Endothelial cell of umbilical vein (primary cell): ENCODE measurements around the gene MACROD2. TPM values are rescaled to one million over a fixed set of nuclear protein-coding genes. Genes with fewer than 3 reads are reported as not detected.

Source experiments
- BruUV-seq: library from RNA; stranded (reverse); fragments of 400-500 nt; replicated peaks from 2 replicates; lab custom pipeline; 2021; lab: Mats Ljungman, UMichigan
- CTCF ChIA-PET: fragments of 300-600, 350-600 bp; sonication (Branson Sonifier 250); formaldehyde crosslinking; loops from one replicate; lab custom pipeline; 2021; ENCODE audit warnings: antibody characterized with exemption, inconsistent platforms; lab: Charles Lee
- POLR2A ChIA-PET: fragments of 300-600, 350-600 bp; sonication (Branson Sonifier 250); formaldehyde crosslinking; loops from one replicate; lab custom pipeline; 2021; ENCODE audit warnings: antibody characterized with exemption, inconsistent platforms; lab: Charles Lee
- DNase-seq: peaks from one replicate; pipeline ENCODE4 v3.0.0-alpha.2; 2011; ENCODE audit warnings: low read depth, low spot score
- FAIRE-seq: peaks from 2 replicates; lab custom pipeline; 2011; peaks lifted over from hg19 to GRCh38; lab: Jason Lieb, UNC
- H2AFZ ChIP-seq: 2 replicates; pipeline ENCODE4 v1.6.0; 2012; ENCODE audit warnings: low read depth, low read length, control low read depth, inconsistent platforms
- H3K27ac ChIP-seq: 2 replicates; pipeline ENCODE4 v1.5.1; 2011; ENCODE audit warnings: low read depth, mild to moderate bottlenecking, control low read depth, low read length, moderate library complexity; ENCODE audit not compliant: insufficient read depth
- H3K27me3 ChIP-seq, 2 experiments: 2 replicates each; pipeline versions ENCODE4 v1.6.0 to v1.6.1; 2011; ENCODE audit warnings: low read length in 2 of 2, mixed read lengths in 1 of 2; ENCODE audit not compliant: control insufficient read depth in 2 of 2, insufficient read depth in 2 of 2
- H3K36me3 ChIP-seq, 2 experiments: 2 replicates in 1 of 2; 3 replicates in 1 of 2; pipeline ENCODE4 v1.5.1; 2011; ENCODE audit warnings: low read length in 2 of 2, mild to moderate bottlenecking in 1 of 2, moderate library complexity in 1 of 2; ENCODE audit not compliant: control insufficient read depth in 2 of 2, insufficient read depth in 2 of 2; ENCODE audit errors: extremely low read depth in 1 of 2
- H3K4me1 ChIP-seq: 3 replicates; pipeline ENCODE4 v1.5.1; 2011; ENCODE audit warnings: mild to moderate bottlenecking, low read length; ENCODE audit not compliant: control insufficient read depth, insufficient read depth; ENCODE audit errors: extremely low read depth
- H3K4me2 ChIP-seq: 2 replicates; pipeline ENCODE4 v1.6.1; 2011; ENCODE audit warnings: low read length, control low read depth, mixed read lengths; ENCODE audit not compliant: insufficient read depth
- H3K4me3 ChIP-seq, 3 experiments: fragments of 200-600 bp in 1 of 3; sonication (generic), shearing (Covaris generic) in 1 of 3; replicated peaks in 1 of 3; 2 replicates each; pipeline ENCODE4 v1.5.1; 2011 to 2016; ENCODE audit warnings: control low read depth in 3 of 3, low read length in 3 of 3, mild to moderate bottlenecking in 2 of 3, inconsistent platforms in 1 of 3, low read depth in 1 of 3, moderate library complexity in 1 of 3; ENCODE audit not compliant: insufficient read depth in 1 of 3
- H3K79me2 ChIP-seq: 2 replicates; pipeline ENCODE4 v1.6.0; 2012; ENCODE audit warnings: low read length, inconsistent platforms; ENCODE audit not compliant: control insufficient read depth, insufficient read depth
- H3K9ac ChIP-seq: replicated peaks from 2 replicates; pipeline ENCODE3; 2011; ENCODE audit warnings: low read length, control low read depth; ENCODE audit not compliant: insufficient read depth; ENCODE audit errors: extremely low read depth
- H3K9me1 ChIP-seq: replicated peaks from 3 replicates; pipeline ENCODE4 v1.6.0; 2011; ENCODE audit warnings: mild to moderate bottlenecking, low read length; ENCODE audit not compliant: control insufficient read depth, insufficient read depth; ENCODE audit errors: extremely low read depth
- H3K9me3 ChIP-seq: replicated peaks from 2 replicates; pipeline ENCODE4 v1.5.1; 2012; ENCODE audit warnings: low read length, inconsistent platforms; ENCODE audit not compliant: control insufficient read depth, insufficient read depth
- H4K20me1 ChIP-seq: replicated peaks from 2 replicates; pipeline ENCODE3; 2011; ENCODE audit warnings: mild to moderate bottlenecking, low read length; ENCODE audit not compliant: control insufficient read depth, insufficient read depth; ENCODE audit errors: extremely low read depth
- EZH2 ChIP-seq: IDR thresholded peaks from 2 replicates; pipeline ENCODE4 v1.6.1; 2012; ENCODE audit warnings: borderline replicate concordance, low read depth, mild to moderate bottlenecking, moderate library complexity, low read length, inconsistent platforms; ENCODE audit not compliant: severe bottlenecking
- FOS ChIP-seq: IDR thresholded peaks from 2 replicates; pipeline ENCODE4 v1.6.1; 2011; ENCODE audit warnings: mild to moderate bottlenecking, low read length, moderate library complexity, borderline replicate concordance; ENCODE audit not compliant: insufficient read depth
- GATA2 ChIP-seq: IDR thresholded peaks from 2 replicates; pipeline ENCODE4 v1.7.0; 2011; ENCODE audit warnings: low read depth, mild to moderate bottlenecking, moderate library complexity, mixed read lengths, low read length; ENCODE audit not compliant: insufficient read length, insufficient read depth
- JUN ChIP-seq: IDR thresholded peaks from 2 replicates; pipeline ENCODE4 v1.6.1; 2011; ENCODE audit warnings: borderline replicate concordance, low read depth; ENCODE audit not compliant: insufficient read length, insufficient read depth
- MYC ChIP-seq: IDR thresholded peaks from one replicate; pipeline ENCODE4 v1.6.1; 2011; ENCODE audit warnings: mild to moderate bottlenecking, low read depth, low read length
- POLR2A ChIP-seq: IDR thresholded peaks from 2 replicates; pipeline ENCODE4 v1.6.1; 2012; ENCODE audit warnings: low read depth, mild to moderate bottlenecking, control low read depth, low read length
- POLR2AphosphoS5 ChIP-seq: IDR thresholded peaks from 2 replicates; pipeline ENCODE4 v1.6.1; 2012; ENCODE audit warnings: low read depth, mild to moderate bottlenecking, control low read depth, low read length, moderate library complexity; ENCODE audit not compliant: insufficient read depth
- dilution Hi-C: fragments of 300-500 bp; cut with MboI; formaldehyde crosslinking; loops from one replicate; pipeline ENCODE4 v1.15.0; 2019; ENCODE audit warnings: low sequenced_read_pairs; ENCODE audit not compliant: extremely low pct_ligation_motif_present
- intact Hi-C: fragments of 100-400 bp; cut with micrococcal nuclease; formaldehyde crosslinking; loops from one replicate; pipeline ENCODE4 v1.10.0; 2022
- polyA plus RNA-seq, 4 experiments: library from polyadenylated mRNA; depleted of rRNA in 3 of 4; stranded (reverse) in 3 of 4; unstranded in 1 of 4; fragments of >200 nt; gene quantifications; 2 replicates each; pipeline versions ENCODE4 v1.2.1 to v1.2.3, GENCODE V29; 2011 to 2012; ENCODE audit warnings: missing spikeins in 1 of 4
- total RNA-seq: library from RNA; stranded (reverse); gene quantifications from 2 replicates; pipeline ENCODE4 v1.2.3, GENCODE V29; 2021
- TF ChIP-seq, protein P1 (sequence below), 2 donors: IDR thresholded peaks; 1 replicate in 1 of 2; 2 replicates in 1 of 2; pipeline ENCODE4 v1.5.1; 2011; ENCODE audit warnings: low read length in 2 of 2, mild to moderate bottlenecking in 2 of 2, moderate library complexity in 2 of 2, control low read depth in 1 of 2, inconsistent platforms in 1 of 2, low read depth in 1 of 2; ENCODE audit not compliant: insufficient read depth in 1 of 2; ENCODE audit errors: extremely low read depth in 1 of 2
- TF ChIP-seq, protein P2 (sequence below): IDR thresholded peaks from 2 replicates; pipeline ENCODE4 v1.6.1; 2011; ENCODE audit not compliant: insufficient read depth, insufficient read length

Gene MACROD2
- total and polyA plus RNA-seq, 2 donors (not counting 3 experiments of a cell fraction or from before 2014, with no cell fraction given), result 0.11 to 0.73 TPM

- ChIA-PET CTCF (interaction anchor here (0.9 kb wide), 1 partner anchor 11 kb away, joined by 4 read pairs; no protein-coding TSS in a partner anchor), POLR2A (no interaction called here)
- Histone ChIP-seq H3K4me1 (no peaks in the 10 kb centered on the region), H3K27ac (no peak overlapping the region), H2AFZ (no peak overlapping the region), H3K9me3 (no peaks in the 10 kb centered on the region), H3K27me3 (no peaks in the 10 kb centered on the region), H3K9me1 (no peaks in the 10 kb centered on the region), H3K4me2 (no peak overlapping the region), H3K4me3 (no peak overlapping the region), H3K9ac (no peak overlapping the region), H3K36me3 (no peaks in the 10 kb centered on the region), H3K79me2 (no peaks in the 10 kb centered on the region), H4K20me1 (no peaks in the 10 kb centered on the region)
- TF ChIP-seq EZH2 (no peak), MYC (no peak), POLR2AphosphoS5 (no peak), FOS (no peak), JUN (no peak), GATA2 (no peak), POLR2A (no peak)
- TF ChIP-seq, protein P1, sequence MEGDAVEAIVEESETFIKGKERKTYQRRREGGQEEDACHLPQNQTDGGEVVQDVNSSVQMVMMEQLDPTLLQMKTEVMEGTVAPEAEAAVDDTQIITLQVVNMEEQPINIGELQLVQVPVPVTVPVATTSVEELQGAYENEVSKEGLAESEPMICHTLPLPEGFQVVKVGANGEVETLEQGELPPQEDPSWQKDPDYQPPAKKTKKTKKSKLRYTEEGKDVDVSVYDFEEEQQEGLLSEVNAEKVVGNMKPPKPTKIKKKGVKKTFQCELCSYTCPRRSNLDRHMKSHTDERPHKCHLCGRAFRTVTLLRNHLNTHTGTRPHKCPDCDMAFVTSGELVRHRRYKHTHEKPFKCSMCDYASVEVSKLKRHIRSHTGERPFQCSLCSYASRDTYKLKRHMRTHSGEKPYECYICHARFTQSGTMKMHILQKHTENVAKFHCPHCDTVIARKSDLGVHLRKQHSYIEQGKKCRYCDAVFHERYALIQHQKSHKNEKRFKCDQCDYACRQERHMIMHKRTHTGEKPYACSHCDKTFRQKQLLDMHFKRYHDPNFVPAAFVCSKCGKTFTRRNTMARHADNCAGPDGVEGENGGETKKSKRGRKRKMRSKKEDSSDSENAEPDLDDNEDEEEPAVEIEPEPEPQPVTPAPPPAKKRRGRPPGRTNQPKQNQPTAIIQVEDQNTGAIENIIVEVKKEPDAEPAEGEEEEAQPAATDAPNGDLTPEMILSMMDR (IDR thresholded peaks at IDR 0.05; ENCODE audit: extremely low read depth in 1 of 2, insufficient read depth in 1 of 2, low read depth in 1 of 2, low read length in 2 of 2), result no peak
- TF ChIP-seq, protein P2, sequence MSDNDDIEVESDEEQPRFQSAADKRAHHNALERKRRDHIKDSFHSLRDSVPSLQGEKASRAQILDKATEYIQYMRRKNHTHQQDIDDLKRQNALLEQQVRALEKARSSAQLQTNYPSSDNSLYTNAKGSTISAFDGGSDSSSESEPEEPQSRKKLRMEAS, result no peak
- DNase-seq, result no peak
- intact Hi-C loops (no loop called here), dilution Hi-C loops (no loop called here)
- FAIRE-seq, result no peak
- BruUV-seq, result no TSS peak
Measured at GRCh38 chr20:15056246-15056645, 1060.9 kb downstream of the MACROD2 start.
